IMR-90 (cell line): ENCODE data around the gene DOK4. TPM values are rescaled to one million over a fixed set of nuclear protein-coding genes. Genes with fewer than 3 reads are reported as not detected.

Experiments
- ATAC-seq: fragments of 200-7000 bp; cut with Tn5 transposase; 2 replicates; pipeline ENCODE4 v1.9.1; 2020; ENCODE audit warnings: low read depth, mild to moderate bottlenecking, moderate library complexity
- BruUV-seq: library from RNA; stranded (reverse); fragments of 400-500 nt; replicated peaks from 2 replicates; lab custom pipeline; 2021; lab: Mats Ljungman, UMichigan
- CTCF ChIA-PET: fragments of 300-600 bp; formaldehyde crosslinking; extraction: SDS; loops from one replicate; lab custom pipeline; 2021; ENCODE audit warnings: antibody characterized with exemption; lab: Yijun Ruan, JAX
- POLR2A ChIA-PET: fragments of 300-600 bp; sonication (Branson Sonifier 250); formaldehyde crosslinking; loops from one replicate; lab custom pipeline; 2022; ENCODE audit warnings: antibody characterized with exemption; ENCODE audit not compliant: unreplicated experiment; lab: Charles Lee
- DNase-seq: peaks from one replicate; pipeline ENCODE4 v3.0.0; 2013
- H2AFZ ChIP-seq: replicated peaks from 2 replicates; pipeline ENCODE3; 2013; ENCODE audit warnings: low read length, mild to moderate bottlenecking; ENCODE audit not compliant: poor library complexity
- H2AK5ac ChIP-seq: 2 replicates; pipeline ENCODE4 v1.6.1; 2013; ENCODE audit warnings: low read depth, low read length, inconsistent platforms
- H2AK9ac ChIP-seq: replicated peaks from 2 replicates; pipeline ENCODE3; 2013; ENCODE audit warnings: mild to moderate bottlenecking, low read depth, low read length, moderate library complexity; ENCODE audit not compliant: poor library complexity
- H2BK120ac ChIP-seq: 2 replicates; pipeline ENCODE4 v1.6.1; 2013; ENCODE audit warnings: low read depth, low read length, inconsistent platforms
- H2BK15ac ChIP-seq: 3 replicates; pipeline ENCODE4 v1.6.1; 2013; ENCODE audit warnings: low read depth, low read length, inconsistent platforms
- H2BK20ac ChIP-seq: 2 replicates; pipeline ENCODE4 v1.6.1; 2013; ENCODE audit warnings: low read depth, mild to moderate bottlenecking, inconsistent platforms, low read length, moderate library complexity
- H2BK5ac ChIP-seq: 2 replicates; pipeline ENCODE4 v1.6.1; 2013; ENCODE audit warnings: mild to moderate bottlenecking, low read depth, low read length, inconsistent platforms; ENCODE audit not compliant: poor library complexity, severe bottlenecking
- H3K14ac ChIP-seq: replicated peaks from 2 replicates; pipeline ENCODE4 v1.6.1; 2013; ENCODE audit warnings: low read depth, low read length, inconsistent platforms
- H3K18ac ChIP-seq: 2 replicates; pipeline ENCODE4 v1.6.1; 2013; ENCODE audit warnings: low read depth, low read length, control low read depth
- H3K23ac ChIP-seq: 2 replicates; pipeline ENCODE4 v1.6.1; 2013; ENCODE audit warnings: low read depth, low read length, inconsistent platforms
- H3K27ac ChIP-seq: 2 replicates; pipeline ENCODE4 v1.5.1; 2013; ENCODE audit warnings: mild to moderate bottlenecking, control low read depth, low read length; ENCODE audit not compliant: insufficient read depth
- H3K27me3 ChIP-seq: 2 replicates; pipeline ENCODE4 v1.6.1; 2013; ENCODE audit warnings: low read length; ENCODE audit not compliant: control insufficient read depth, insufficient read depth
- H3K36me3 ChIP-seq: 2 replicates; pipeline ENCODE4 v1.6.1; 2013; ENCODE audit warnings: low read length, mixed read lengths; ENCODE audit not compliant: control insufficient read depth, insufficient read depth
- H3K4ac ChIP-seq: 2 replicates; pipeline ENCODE4 v1.6.1; 2013; ENCODE audit warnings: low read depth, low read length, inconsistent platforms
- H3K4me1 ChIP-seq: 2 replicates; pipeline ENCODE4 v1.6.1; 2013; ENCODE audit warnings: low read length, mixed read lengths; ENCODE audit not compliant: control insufficient read depth, insufficient read depth
- H3K4me2 ChIP-seq: 2 replicates; pipeline ENCODE4 v1.6.1; 2013; ENCODE audit warnings: low read depth, mild to moderate bottlenecking, control low read depth, low read length, moderate library complexity
- H3K4me3 ChIP-seq: 2 replicates; pipeline ENCODE4 v1.5.1; 2013; ENCODE audit warnings: low read depth, mild to moderate bottlenecking, control low read depth, low read length, moderate library complexity; ENCODE audit not compliant: insufficient read depth
- H3K56ac ChIP-seq: 2 replicates; pipeline ENCODE4 v1.6.1; 2013; ENCODE audit warnings: low read length, inconsistent platforms; ENCODE audit not compliant: insufficient read depth; ENCODE audit errors: extremely low read depth
- H3K79me1 ChIP-seq, 2 experiments: 2 replicates each; pipeline ENCODE4 v1.6.1; 2013; ENCODE audit warnings: low read length in 2 of 2, inconsistent platforms in 1 of 2, low read depth in 1 of 2
- H3K9ac ChIP-seq: 2 replicates; pipeline ENCODE4 v1.6.1; 2013; ENCODE audit warnings: low read depth, low read length, control low read depth
- H3K9me1 ChIP-seq: 2 replicates; pipeline ENCODE4 v1.6.1; 2013; ENCODE audit warnings: low read length, inconsistent platforms; ENCODE audit not compliant: insufficient read depth
- H3K9me3 ChIP-seq: 2 replicates; pipeline ENCODE4 v1.6.1; 2013; ENCODE audit warnings: low read length; ENCODE audit not compliant: control insufficient read depth, insufficient read depth
- H4K20me1 ChIP-seq: 2 replicates; pipeline ENCODE4 v1.6.1; 2013; ENCODE audit warnings: low read length, inconsistent platforms; ENCODE audit not compliant: insufficient read depth
- H4K5ac ChIP-seq: 2 replicates; pipeline ENCODE4 v1.6.1; 2013; ENCODE audit warnings: mild to moderate bottlenecking, low read depth, low read length, control low read depth
- H4K8ac ChIP-seq, 2 experiments: 2 replicates each; pipeline ENCODE4 v1.6.1; 2013; ENCODE audit warnings: low read depth in 2 of 2, low read length in 2 of 2, control low read depth in 1 of 2, inconsistent platforms in 1 of 2
- H4K91ac ChIP-seq: 2 replicates; pipeline ENCODE4 v1.6.1; 2013; ENCODE audit warnings: low read depth, low read length, inconsistent platforms; ENCODE audit not compliant: insufficient read depth
- BHLHE40 ChIP-seq: fragments of 150-350 bp; IDR thresholded peaks from 2 replicates; pipeline ENCODE4 v1.6.1; 2016; ENCODE audit warnings: mild to moderate bottlenecking, low read depth, low read length
- CEBPB ChIP-seq: IDR thresholded peaks from 2 replicates; pipeline ENCODE4 v1.6.1; 2012; ENCODE audit warnings: low read depth, low read length, improper control_type of control experiment
- CHD1 ChIP-seq: IDR thresholded peaks from 2 replicates; pipeline ENCODE4 v1.6.1; 2012; ENCODE audit warnings: low read depth, low read length, improper control_type of control experiment
- FOS ChIP-seq: fragments of 150-350 bp; IDR thresholded peaks from 2 replicates; pipeline ENCODE4 v1.6.1; 2016; ENCODE audit warnings: low read depth, low read length
- MAFK ChIP-seq: IDR thresholded peaks from 2 replicates; pipeline ENCODE4 v1.6.1; 2012; ENCODE audit warnings: low read depth, low read length, improper control_type of control experiment
- MAZ ChIP-seq: IDR thresholded peaks from 2 replicates; pipeline ENCODE4 v1.6.1; 2012; ENCODE audit warnings: low read depth, mild to moderate bottlenecking, low read length, improper control_type of control experiment, moderate library complexity, borderline replicate concordance
- MXI1 ChIP-seq: IDR thresholded peaks from 2 replicates; pipeline ENCODE4 v1.6.1; 2012; ENCODE audit warnings: low read depth, mild to moderate bottlenecking, low read length, moderate library complexity, borderline replicate concordance
- NFE2L2 ChIP-seq: fragments of 150-350 bp; IDR thresholded peaks from 2 replicates; pipeline ENCODE4 v1.6.1; 2016; ENCODE audit warnings: low read depth, mild to moderate bottlenecking, low read length
- RAD21 ChIP-seq: IDR thresholded peaks from 2 replicates; pipeline ENCODE4 v1.6.1; 2012; ENCODE audit warnings: low read length, improper control_type of control experiment
- RFX5 ChIP-seq: IDR thresholded peaks from 2 replicates; pipeline ENCODE4 v1.8.0; 2012; ENCODE audit warnings: low read depth, mild to moderate bottlenecking, low read length, moderate library complexity
- SMC3 ChIP-seq: fragments of 150-350 bp; IDR thresholded peaks from 2 replicates; pipeline ENCODE4 v1.6.1; 2016; ENCODE audit warnings: low read depth, mild to moderate bottlenecking, antibody characterized with exemption, low read length, moderate library complexity
- USF2 ChIP-seq: fragments of 150-350 bp; IDR thresholded peaks from 2 replicates; pipeline ENCODE4 v1.6.1; 2017; ENCODE audit warnings: mild to moderate bottlenecking, antibody characterized with exemption, low read length, low read depth
- WGBS, 2 experiments: methylation state at CpG; one replicate each; pipeline versions ENCODE4 v1.1.5 to v1.1.7; 2013; ENCODE audit warnings: missing lambda C conversion rate in 2 of 2; ENCODE audit not compliant: insufficient read length in 1 of 2; ENCODE audit errors: extremely low coverage in 2 of 2; 5-methylcytosine and 5-hydroxymethylcytosine counted together
- dilution Hi-C: fragments of 300-500 bp; cut with HindIII; formaldehyde crosslinking; loops from one replicate; pipeline ENCODE4 v1.14.3; 2018; ENCODE audit warnings: low sequenced_read_pairs; ENCODE audit not compliant: unreplicated experiment
- in situ Hi-C: fragments of 300-500 bp; cut with MboI; formaldehyde crosslinking; loops from 3 replicates; pipeline ENCODE4 v1.14.3; 2019; ENCODE audit warnings: low sequenced_read_pairs, inconsistent platforms, mixed read lengths
- intact Hi-C: fragments of 100-400 bp; cut with micrococcal nuclease; formaldehyde crosslinking; loops from 2 replicates; pipeline ENCODE4 v1.10.0; 2022
- polyA plus RNA-seq, 3 experiments: library from polyadenylated mRNA; depleted of rRNA; stranded (reverse); fragments of >200 nt; gene quantifications; 2 replicates each; pipeline ENCODE4 v1.2.3, GENCODE V29; 2012; ENCODE audit warnings: low replicate concordance in 1 of 3
- total RNA-seq: library from RNA; depleted of rRNA; stranded (reverse); fragments of >200 nt; gene quantifications from 2 replicates; pipeline ENCODE4 v1.2.3, GENCODE V29; 2012
- TF ChIP-seq, protein P1 (sequence below): fragments of 150-350 bp; IDR thresholded peaks from 2 replicates; pipeline ENCODE4 v1.6.1; 2016; ENCODE audit warnings: low read depth, mild to moderate bottlenecking, low read length, moderate library complexity, borderline replicate concordance
- TF ChIP-seq, protein P2 (sequence below): conservative IDR thresholded peaks from 2 replicates; pipeline ENCODE4 v1.5.1; 2012; ENCODE audit warnings: mild to moderate bottlenecking, low read depth, low read length, improper control_type of control experiment

DOK4 gene
- total and polyA plus RNA-seq, 2 of the 4 experiments (the other 2 are of a cell fraction): 22.0 to 25.9 TPM

DNA sequence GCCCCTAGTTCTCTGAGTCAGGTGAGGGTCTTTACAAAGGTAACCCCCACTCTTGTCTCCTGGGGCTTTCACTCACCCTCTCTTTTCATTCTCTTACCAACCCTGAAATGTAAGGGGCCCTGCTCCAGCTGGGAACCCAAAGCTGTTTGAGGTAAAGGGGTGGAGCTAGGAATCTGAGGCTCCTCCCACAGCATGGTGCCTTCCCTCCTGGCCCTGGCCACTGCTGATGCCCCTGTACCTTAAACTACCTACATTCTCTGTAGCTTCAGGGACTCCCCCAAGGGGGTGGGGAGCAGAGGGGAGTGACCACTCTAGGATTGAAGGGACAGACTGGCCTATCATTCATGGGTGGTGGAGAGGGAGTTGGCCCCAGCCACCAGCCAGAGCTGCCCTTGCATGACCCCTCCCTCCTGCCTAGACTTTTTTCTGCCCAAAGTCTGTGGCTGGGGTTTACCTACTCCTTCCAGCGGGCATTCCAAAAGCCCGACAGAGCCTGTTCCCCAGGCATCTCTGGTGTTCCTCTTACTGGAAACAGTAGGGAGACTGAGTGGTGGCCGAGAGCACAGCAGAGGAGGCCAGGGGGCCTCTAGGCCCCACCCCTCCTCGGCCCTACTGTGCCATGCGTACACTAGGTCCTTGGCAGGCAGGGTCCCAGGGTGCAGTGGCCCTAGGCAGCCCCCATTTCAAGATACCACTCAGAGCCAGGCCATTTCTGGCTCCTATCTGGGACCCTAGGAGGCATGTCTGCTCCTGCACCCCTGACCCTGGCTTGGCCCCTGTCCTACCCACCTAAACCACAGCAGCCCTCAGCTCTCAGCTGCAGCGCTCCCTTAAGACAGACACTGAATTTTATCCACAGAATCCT is 9.5 kb downstream of the DOK4 start:
- H4K91ac ChIP-seq: no peak overlapping the region
- no peaks in the 10 kb centered on the region for H3K9me3 ChIP-seq
- no peak overlapping the region for H3K4me2 ChIP-seq
- H3K27me3 ChIP-seq: no peaks in the 10 kb centered on the region
- H3K9ac ChIP-seq: no peak overlapping the region
- no peak overlapping the region for H3K14ac ChIP-seq
- no peak overlapping the region for H3K23ac ChIP-seq
- no peak overlapping the region for H2AK5ac ChIP-seq
- BruUV-seq: no TSS peak
- no peak overlapping the region for H2BK15ac ChIP-seq
- ATAC-seq: no peak
- H3K36me3 ChIP-seq: peaks cover 18% of the 10 kb centered on the region
- no peak overlapping the region for H2BK20ac ChIP-seq
- H2AK9ac ChIP-seq: no peak overlapping the region
- H4K20me1 ChIP-seq: 0 out of 2 replicates have a peak, but pooled peaks cover 4% of the 10 kb centered on the region
- H3K9me1 ChIP-seq: no peaks in the 10 kb centered on the region
- H4K8ac ChIP-seq: no peak overlapping the region
- dilution Hi-C loops: no loop called here
- peaks cover 9 to 22% of the 10 kb centered on the region in 2 experiments for H3K79me1 ChIP-seq
- no peak overlapping the region for H3K18ac ChIP-seq
- no peak overlapping the region for H3K27ac ChIP-seq
- H3K56ac ChIP-seq: no peak overlapping the region
- H3K4me3 ChIP-seq: no peak overlapping the region
- ChIA-PET POLR2A (no interaction called here), CTCF (no interaction called here)
- H2AFZ ChIP-seq: no peak overlapping the region
- no peak overlapping the region for H2BK5ac ChIP-seq
- H3K4ac ChIP-seq: no peak overlapping the region
- peaks cover 12% of the 10 kb centered on the region for H3K4me1 ChIP-seq
- intact Hi-C loops: no loop called here
- no peak for DNase-seq
- H2BK120ac ChIP-seq: no peak overlapping the region
- no peak overlapping the region for H4K5ac ChIP-seq
- in situ Hi-C loops: no loop called here
- WGBS, 2 experiments: 90% methylated on average over 2 of the region's 6 CpGs; no CpG with 5 or more reads in 1 of the 2 experiments
- TF ChIP-seq BHLHE40 (no peak), MAFK (no peak), RAD21 (no peak), FOS (no peak), MXI1 (no peak), RFX5 (no peak), SMC3 (no peak), CEBPB (no peak), USF2 (no peak), NFE2L2 (no peak), CHD1 (no peak), MAZ (no peak)
- TF ChIP-seq, protein P1, sequence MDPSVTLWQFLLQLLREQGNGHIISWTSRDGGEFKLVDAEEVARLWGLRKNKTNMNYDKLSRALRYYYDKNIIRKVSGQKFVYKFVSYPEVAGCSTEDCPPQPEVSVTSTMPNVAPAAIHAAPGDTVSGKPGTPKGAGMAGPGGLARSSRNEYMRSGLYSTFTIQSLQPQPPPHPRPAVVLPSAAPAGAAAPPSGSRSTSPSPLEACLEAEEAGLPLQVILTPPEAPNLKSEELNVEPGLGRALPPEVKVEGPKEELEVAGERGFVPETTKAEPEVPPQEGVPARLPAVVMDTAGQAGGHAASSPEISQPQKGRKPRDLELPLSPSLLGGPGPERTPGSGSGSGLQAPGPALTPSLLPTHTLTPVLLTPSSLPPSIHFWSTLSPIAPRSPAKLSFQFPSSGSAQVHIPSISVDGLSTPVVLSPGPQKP: no peak
- TF ChIP-seq, protein P2, sequence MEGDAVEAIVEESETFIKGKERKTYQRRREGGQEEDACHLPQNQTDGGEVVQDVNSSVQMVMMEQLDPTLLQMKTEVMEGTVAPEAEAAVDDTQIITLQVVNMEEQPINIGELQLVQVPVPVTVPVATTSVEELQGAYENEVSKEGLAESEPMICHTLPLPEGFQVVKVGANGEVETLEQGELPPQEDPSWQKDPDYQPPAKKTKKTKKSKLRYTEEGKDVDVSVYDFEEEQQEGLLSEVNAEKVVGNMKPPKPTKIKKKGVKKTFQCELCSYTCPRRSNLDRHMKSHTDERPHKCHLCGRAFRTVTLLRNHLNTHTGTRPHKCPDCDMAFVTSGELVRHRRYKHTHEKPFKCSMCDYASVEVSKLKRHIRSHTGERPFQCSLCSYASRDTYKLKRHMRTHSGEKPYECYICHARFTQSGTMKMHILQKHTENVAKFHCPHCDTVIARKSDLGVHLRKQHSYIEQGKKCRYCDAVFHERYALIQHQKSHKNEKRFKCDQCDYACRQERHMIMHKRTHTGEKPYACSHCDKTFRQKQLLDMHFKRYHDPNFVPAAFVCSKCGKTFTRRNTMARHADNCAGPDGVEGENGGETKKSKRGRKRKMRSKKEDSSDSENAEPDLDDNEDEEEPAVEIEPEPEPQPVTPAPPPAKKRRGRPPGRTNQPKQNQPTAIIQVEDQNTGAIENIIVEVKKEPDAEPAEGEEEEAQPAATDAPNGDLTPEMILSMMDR: no peak
